Measurements from ENCODE around the gene MYZAP.

Gene MYZAP

DNA sequence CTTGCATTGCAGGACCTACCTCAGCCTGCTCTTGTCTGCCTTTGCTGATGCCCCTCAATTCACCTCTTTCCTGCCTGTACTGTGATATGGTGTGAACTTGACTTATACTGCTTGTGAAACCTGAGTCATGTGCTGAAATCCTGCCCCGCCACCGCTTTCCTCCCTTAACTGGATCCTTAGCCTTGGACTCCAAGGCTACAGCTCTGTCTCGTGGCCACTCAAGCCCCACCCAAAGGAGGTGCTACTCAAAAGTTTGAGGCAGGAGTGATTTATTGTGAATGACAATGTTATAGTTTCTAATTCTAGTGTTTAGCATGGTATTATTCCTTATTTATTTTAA lies 56.1 kb downstream of the MYZAP start:
- no peak overlapping the region for H3K4me3 ChIP-seq
- peak overlapping the region in 4 of 21 experiments; percentile 3 to 71 (median 35) for H3K27ac ChIP-seq

DNA sequence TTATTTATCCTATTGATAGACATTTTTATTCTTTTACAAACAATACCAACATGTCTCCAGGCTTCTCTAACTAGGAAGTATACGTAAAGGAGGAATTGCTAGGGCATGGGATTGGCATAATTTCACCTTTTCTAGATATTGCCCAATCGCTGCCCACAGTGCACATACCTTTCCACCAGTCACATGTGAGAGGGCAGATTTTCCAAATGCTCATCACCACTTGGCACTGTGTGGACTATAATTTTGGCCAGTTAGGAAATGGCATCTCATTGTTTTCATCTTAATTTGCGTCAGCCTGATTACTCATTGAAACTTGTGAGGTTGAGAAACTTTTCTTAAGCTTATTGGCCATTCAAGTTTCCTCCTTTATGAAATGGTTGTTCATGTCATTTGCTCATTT lies 57.4 kb downstream of the MYZAP start:
- H3K4me3 ChIP-seq, result no peak overlapping the region
- H3K27ac ChIP-seq, result peak overlapping the region in 1 of 21 experiments; percentile 25

DNA sequence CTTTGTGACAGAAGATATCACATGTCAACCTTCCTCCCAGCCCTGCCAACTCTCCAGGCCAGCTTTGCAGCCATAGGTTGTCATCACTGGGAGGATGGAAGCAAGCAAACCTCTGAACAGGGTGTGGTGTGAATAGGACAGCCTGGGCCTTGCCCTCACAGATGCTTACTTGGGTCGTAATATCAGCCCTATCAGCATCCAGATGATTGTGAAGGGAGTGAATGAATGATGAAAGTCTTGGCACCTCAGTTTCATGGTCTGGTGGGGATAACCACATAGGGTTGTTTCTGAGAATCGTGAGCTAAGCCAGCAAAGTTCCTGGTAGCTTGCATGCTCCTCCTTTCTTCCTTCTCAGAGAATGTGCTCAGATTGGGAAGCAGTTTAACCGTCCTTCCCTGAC lies 59.7 kb downstream of the MYZAP start:
- Histone ChIP-seq H3K4me3 (no peak overlapping the region), H3K27ac (peak overlapping the region in 2 of 21 experiments; percentile 21 to 54)

DNA sequence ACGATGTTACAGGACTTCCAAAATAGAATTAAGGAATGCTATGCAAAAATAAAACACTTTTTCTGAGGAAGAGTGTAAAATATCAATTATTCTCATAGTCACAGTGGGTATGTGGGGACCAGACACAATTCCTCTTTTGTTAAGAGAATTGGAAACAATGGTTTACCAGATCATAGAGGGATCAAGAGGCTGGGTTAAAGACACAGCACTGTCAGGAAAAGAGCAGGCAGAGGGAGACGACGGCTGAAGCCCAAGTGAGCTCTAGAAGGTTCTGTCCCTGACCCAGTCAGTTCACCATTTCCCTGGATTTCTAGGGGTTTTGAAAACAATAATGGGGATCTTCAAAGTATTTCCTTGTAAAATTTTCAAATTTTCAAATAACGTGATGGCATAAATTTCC lies 60.8 kb downstream of the MYZAP start:
- no peak overlapping the region for H3K27ac ChIP-seq
- no peak overlapping the region for H3K4me3 ChIP-seq

GRCh38 chr15:57654153-57654852 lies 62.6 kb downstream of the MYZAP start:
- Histone ChIP-seq H3K27ac (peak overlapping the region in 6 of 21 experiments; percentile 1 to 55 (median 42)), H3K4me3 (no peak overlapping the region)

GRCh38 chr15:57655053-57655452 lies 63.3 kb downstream of the MYZAP start:
- H3K4me3 ChIP-seq, result no peak overlapping the region
- H3K27ac ChIP-seq, result peak overlapping the region in 6 of 21 experiments; percentile 12 to 64 (median 44)

DNA sequence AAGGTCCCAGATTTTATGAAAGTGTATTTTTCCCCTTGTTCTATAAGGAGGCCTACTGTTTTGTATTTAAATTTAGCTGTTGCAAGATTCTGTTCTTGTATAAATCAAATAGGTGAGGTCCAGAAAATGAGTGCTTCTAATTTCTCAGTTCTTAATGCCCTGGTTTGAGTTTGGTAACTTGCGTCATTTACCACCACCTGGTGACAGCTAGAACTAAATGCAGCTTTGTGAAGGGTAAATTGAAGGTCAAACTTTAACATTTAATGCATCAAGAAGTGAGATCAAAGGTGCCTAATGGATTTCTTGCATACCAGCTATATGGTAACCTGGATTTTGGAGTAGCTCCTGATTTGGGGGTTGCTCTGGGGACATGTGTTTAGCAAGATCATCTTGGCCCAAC lies 64.1 kb downstream of the MYZAP start:
- no peak overlapping the region for H3K4me3 ChIP-seq
- H3K27ac ChIP-seq, result no peak overlapping the region

DNA sequence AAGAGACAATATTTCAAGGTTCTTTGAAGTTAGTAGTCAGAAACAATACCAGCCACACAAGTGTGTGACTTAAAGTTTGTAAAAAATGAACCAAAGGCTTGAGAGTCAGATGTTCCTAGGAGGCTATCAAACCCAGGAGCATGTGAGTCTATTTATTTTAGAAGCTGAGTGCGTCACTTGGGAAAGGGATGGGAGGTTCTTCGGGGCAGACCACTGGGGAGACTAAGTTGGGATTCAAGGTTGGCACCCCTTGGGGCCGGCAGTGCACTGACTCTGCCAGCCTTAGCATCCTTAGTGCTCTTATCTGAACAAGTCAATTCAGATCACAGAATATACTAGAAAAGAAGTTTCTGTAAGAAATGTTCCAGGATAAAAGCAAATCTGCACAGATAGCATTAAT lies 64.7 kb downstream of the MYZAP start:
- Histone ChIP-seq H3K27ac (no peak overlapping the region), H3K4me3 (no peak overlapping the region)

GRCh38 chr15:57657619-57658018 lies 65.9 kb downstream of the MYZAP start:
- H3K27ac ChIP-seq, result no peak overlapping the region

DNA sequence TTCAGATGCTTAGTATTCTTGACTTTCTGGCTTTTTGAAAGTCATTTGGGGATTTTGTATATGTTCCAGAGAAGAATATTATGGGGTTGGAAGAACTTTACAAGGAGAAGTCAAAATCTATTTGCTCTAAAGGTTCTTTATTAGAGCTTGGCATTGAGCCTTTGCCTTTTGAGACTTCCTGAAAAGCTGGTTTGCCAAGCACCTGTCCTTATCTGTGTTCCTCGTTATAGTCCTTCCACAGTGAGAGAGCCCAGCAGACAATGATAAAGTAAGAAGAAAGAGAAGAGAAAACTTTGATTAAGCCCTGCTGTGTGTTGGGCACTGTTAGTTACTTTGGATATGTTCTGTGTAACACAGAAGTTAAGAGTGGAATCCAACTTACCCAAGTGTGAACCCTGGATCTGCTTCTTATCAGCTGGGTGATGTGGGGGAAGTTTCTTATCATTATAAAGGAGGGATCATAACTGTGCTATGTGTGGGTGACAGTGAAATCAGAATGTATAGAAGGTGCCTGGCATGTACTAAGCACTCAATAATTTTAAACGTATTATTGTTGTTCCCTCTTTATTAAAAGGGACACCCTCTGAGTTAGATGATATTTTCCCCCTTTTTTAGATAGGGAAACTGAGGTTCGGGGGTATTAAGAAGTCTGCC lies 70.5 kb downstream of the MYZAP start:
- H3K27ac ChIP-seq, result no peak overlapping the region

More at GRCh38 chr15:57657619-57658018, 65.9 kb downstream of the MYZAP start:
- no peak overlapping the region for H3K4me3 ChIP-seq

GRCh38 chr15:57662802-57663201 lies 71.1 kb downstream of the MYZAP start:
- H3K4me3 ChIP-seq, result no peak overlapping the region
- no peak overlapping the region for H3K27ac ChIP-seq

More for the DNA sequence above, 70.5 kb downstream of the MYZAP start:
- H3K4me3 ChIP-seq, result no peak overlapping the region

- Histone ChIP-seq H3K4me3 (no peak overlapping the region), H3K27ac (peak overlapping the region in 1 of 21 experiments; percentile 13)
Measured at GRCh38 chr15:57663262-57663661, 71.6 kb downstream of the MYZAP start.

DNA sequence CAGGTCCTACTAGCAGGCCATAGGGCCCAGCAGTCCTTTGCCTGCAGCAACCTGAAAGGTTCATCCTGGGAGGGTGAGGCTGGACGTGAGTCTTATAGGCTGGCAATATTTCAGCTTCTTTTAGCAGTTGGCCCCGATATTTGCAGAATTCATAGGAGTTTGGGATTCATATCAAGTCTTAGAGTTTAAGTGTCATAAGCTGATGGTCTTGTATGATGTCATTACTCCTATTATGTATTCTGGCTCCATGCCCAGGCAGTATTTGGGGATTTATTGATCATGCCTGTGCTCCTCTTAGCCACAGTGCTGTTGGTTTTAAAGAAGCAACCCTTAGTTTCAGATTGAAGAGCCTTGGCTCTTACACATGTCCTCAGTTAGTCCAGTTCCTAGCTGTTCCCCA lies 73.5 kb downstream of the MYZAP start:
- no peak overlapping the region for H3K27ac ChIP-seq
- no peak overlapping the region for H3K4me3 ChIP-seq

GRCh38 chr15:57665939-57666338 lies 74.2 kb downstream of the MYZAP start:
- Histone ChIP-seq H3K27ac (no peak overlapping the region), H3K4me3 (no peak overlapping the region)

DNA sequence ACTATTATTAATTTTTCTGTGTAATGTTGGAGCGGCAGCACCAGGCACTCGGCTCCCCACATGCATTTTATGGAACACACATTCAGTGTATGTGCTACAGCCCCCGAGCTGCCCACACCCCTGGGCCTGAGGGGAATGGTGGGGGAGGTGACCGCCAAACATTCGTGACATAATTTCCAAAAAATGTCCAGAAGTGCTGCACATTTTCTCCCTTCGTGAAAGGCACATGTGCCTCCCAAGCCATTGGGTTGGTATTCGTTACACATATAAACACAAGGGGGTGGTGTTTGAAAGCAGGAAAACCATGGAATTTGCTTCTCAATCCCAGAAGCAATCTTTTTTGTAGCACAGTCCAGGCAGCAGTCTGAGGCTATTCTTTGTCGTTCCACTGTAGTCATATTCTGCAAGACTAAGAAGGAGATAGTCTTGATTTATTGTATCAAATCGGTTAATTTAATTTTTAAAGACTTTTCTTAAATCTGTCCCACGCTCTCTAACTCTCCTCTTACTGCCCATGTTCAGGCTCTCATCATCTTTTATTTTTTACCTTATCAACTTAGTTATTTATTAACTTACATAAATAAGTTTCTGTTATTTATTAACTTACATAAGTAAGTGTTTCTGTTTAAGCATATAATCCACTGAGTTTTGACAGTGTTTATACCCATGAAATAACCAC lies 75.6 kb downstream of the MYZAP start:
- Histone ChIP-seq H3K4me3 (no peak overlapping the region), H3K27ac (no peak overlapping the region)

DNA sequence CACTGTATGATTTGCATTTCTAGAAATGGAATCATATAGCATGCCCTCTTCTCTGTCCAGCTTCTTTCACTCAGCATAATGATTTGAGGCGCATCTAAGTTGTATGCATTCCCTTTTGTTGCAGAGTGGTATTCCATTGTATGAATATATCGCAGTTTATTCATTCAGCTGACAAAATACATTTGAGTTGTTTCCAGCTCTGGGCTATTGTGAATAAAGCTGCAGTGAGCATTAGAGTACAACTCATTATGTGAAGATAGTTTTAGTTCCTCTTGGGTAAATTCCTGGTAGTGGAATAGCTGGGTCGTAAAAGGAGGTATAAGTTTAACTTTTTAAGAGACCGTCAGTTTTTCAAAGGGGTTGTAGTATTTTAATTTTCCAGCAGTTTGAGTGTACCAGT lies 76.3 kb downstream of the MYZAP start:
- H3K27ac ChIP-seq, result no peak overlapping the region
- H3K4me3 ChIP-seq, result no peak overlapping the region

GRCh38 chr15:57671636-57672035 lies 79.9 kb downstream of the MYZAP start:
- Histone ChIP-seq H3K4me3 (no peak overlapping the region), H3K27ac (no peak overlapping the region)

DNA sequence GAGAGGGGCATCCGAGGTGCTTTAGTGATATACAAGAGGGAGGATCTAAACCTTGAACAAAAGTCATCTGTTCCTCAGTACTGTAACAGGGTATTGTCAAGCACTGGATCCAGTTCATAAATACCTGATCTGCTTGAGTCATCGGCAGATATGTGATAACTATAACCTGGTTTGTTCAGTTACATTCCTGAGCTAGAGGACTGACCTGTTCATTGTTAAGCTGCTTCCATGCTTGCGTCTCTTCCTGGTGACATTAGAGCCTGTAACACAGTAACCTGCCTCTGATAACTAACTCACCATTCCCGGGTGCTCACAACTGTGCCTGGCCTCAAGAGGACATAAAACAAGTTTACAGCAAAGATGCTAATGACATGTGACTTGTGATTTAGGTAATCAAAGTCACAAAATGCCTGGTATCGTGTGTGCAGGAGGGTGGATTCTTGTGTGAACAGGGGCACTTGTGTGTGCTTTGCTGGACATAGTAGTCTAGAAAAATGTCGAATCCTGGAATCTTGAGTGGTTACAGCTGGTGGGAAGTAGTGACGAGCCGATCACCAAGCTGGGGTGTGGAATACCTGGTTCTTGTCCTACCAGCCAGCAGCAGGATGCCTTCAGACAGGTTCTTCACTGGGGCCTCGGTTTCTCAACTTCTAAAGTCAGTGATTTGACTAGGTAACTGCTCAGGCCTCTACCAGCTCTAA lies 83.9 kb downstream of the MYZAP start:
- Histone ChIP-seq H3K27ac (no peak overlapping the region), H3K4me3 (no peak overlapping the region)

DNA sequence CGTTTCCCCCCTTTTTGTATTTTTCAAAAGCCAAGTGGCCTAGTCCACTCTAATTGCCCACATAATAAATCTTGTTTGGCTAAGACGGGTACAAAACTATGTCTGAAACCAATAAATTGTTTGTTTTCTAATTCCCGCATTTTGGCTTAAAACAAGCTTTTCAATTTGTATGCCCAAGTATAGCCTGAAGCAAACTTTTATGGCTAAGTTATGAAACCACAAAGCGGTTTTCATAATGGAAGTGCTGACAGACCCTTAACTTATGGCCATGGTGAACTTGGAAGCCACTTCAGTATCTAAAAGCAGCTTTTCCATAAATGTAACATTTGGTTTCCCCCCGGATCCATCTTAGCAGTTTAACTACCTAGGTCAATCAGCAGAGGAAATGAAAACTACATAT lies 84.9 kb downstream of the MYZAP start:
- no peak overlapping the region for H3K27ac ChIP-seq

GRCh38 chr15:57677204-57677603 lies 85.5 kb downstream of the MYZAP start:
- no peak overlapping the region for H3K27ac ChIP-seq

More for the DNA sequence above, 84.9 kb downstream of the MYZAP start:
- H3K4me3 ChIP-seq, result no peak overlapping the region

More at GRCh38 chr15:57677204-57677603, 85.5 kb downstream of the MYZAP start:
- H3K4me3 ChIP-seq, result no peak overlapping the region
